Breast epithelium (tissue), 3 donors: ENCODE data around the gene SPATA16.

Experiments used
- POLR2AphosphoS5 ChIP-seq, 3 donors: sonication (generic); formaldehyde crosslinking; IDR thresholded peaks; one replicate each; pipeline ENCODE4 v1.6.1; 2017; ENCODE audit warnings: antibody characterized with exemption in 3 of 3
- TF ChIP-seq, protein P1 (sequence below), 3 donors: fragments of 450-650 bp; IDR thresholded peaks; one replicate each; pipeline ENCODE4 v1.5.1; 2016 to 2017; ENCODE audit warnings: antibody characterized with exemption in 3 of 3, mild to moderate bottlenecking in 3 of 3, moderate library complexity in 3 of 3

GRCh38 chr3:173098959-173099358, 42.1 kb downstream of the SPATA16 start:
- TF ChIP-seq, protein P1, sequence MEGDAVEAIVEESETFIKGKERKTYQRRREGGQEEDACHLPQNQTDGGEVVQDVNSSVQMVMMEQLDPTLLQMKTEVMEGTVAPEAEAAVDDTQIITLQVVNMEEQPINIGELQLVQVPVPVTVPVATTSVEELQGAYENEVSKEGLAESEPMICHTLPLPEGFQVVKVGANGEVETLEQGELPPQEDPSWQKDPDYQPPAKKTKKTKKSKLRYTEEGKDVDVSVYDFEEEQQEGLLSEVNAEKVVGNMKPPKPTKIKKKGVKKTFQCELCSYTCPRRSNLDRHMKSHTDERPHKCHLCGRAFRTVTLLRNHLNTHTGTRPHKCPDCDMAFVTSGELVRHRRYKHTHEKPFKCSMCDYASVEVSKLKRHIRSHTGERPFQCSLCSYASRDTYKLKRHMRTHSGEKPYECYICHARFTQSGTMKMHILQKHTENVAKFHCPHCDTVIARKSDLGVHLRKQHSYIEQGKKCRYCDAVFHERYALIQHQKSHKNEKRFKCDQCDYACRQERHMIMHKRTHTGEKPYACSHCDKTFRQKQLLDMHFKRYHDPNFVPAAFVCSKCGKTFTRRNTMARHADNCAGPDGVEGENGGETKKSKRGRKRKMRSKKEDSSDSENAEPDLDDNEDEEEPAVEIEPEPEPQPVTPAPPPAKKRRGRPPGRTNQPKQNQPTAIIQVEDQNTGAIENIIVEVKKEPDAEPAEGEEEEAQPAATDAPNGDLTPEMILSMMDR (IDR thresholded peaks at IDR 0.05): no peak
- no peak for TF ChIP-seq POLR2AphosphoS5 (IDR thresholded peaks at IDR 0.05)
